Eye (tissue), 1 donor: ENCODE results near the gene ZNF618.

ENCODE experiments used
- DNase-seq: peaks from one replicate; pipeline ENCODE4 v3.0.0-alpha.2; 2015

Gene ZNF618

GRCh38 chr9:114003351-114003750, 127.2 kb downstream of the ZNF618 start:
- DNase-seq: no peak

GRCh38 chr9:114003758-114004157, 127.6 kb downstream of the ZNF618 start:
- no peak for DNase-seq

DNA sequence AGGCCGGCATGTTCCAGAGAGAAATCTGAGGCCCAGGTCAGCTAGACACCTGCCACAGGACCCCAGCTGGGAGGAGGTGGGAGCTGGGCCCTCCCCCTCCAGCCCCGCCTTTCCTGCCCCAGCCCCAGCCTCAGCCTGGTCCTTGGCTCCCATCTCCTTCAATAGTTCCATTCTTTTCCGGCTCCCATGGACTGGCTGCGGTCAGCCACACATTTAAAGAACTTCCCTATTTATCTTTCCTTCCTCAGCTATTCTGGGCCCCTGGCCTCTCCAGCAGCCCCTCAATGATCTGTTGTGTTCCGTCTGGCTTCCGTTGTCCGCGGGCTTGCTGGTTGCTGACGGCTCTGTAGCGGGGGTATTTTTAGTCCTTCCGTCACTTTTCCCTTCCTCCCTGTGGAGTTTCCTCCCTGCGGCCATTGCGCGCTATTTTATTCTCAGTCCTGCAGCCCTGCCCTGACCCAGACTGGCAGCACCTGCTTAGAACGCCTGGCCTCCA, 128.2 kb downstream of the ZNF618 start:
- no peak for DNase-seq

GRCh38 chr9:114005371-114006154, 129.5 kb downstream of the ZNF618 start:
- no peak for DNase-seq

DNA sequence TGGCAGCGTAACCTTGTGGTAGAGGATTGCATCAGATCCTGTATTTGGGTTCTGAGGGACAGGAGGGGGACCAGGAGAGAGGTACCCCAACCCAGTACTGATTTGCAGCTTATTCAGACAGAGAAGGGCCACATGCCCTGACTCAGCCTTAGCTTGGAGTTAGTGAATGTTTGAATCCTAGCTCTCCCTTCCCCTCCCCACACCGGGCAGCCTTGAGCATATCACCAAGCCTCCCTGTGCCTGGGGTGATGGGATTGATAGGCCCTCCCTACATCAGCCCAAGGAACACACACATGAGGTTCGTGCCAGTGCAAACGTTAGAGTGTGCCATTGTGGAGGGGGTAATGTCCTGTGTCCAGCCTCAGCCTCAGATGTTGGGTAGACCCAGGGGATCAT, 130.0 kb downstream of the ZNF618 start:
- no peak for DNase-seq

DNA sequence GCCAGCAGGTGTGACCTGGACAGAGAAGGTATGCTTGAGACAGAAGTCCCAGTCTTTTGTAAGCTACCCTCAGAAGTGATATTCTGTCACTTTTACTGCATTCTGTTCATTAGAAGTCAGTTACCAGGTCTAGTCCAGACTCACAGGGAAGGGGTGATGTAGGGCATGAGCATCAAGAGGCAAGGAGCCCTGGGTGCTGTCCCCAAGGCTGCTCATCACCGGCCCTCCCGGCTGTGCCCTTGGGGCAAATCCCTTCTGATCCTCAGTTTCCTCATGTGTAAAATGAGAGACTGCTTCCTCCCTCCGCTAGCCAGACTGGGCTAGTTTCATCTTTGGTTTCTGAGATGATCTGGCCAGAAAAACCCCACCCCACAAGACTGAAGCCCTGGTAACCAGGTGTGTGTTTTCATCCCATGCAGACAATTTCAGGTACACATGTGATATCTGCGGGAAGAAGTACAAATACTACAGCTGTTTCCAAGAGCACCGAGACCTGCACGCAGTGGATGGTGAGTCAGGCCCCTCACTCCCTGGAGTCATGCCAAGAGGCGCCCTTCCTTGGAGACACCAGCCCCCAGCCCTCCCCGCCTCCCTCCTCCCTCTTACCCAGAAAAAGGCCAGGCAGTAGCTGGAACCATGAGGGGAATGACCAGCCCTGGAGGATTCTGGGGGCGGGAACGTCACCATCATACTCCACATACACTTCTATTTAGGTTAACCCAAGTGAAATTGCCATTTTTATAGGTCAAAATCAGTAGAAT, 131.0 kb downstream of the ZNF618 start:
- no peak for DNase-seq

- no peak for DNase-seq
These were observed 132.0 kb downstream of the ZNF618 start for GRCh38 chr9:114007991-114008666.

DNA sequence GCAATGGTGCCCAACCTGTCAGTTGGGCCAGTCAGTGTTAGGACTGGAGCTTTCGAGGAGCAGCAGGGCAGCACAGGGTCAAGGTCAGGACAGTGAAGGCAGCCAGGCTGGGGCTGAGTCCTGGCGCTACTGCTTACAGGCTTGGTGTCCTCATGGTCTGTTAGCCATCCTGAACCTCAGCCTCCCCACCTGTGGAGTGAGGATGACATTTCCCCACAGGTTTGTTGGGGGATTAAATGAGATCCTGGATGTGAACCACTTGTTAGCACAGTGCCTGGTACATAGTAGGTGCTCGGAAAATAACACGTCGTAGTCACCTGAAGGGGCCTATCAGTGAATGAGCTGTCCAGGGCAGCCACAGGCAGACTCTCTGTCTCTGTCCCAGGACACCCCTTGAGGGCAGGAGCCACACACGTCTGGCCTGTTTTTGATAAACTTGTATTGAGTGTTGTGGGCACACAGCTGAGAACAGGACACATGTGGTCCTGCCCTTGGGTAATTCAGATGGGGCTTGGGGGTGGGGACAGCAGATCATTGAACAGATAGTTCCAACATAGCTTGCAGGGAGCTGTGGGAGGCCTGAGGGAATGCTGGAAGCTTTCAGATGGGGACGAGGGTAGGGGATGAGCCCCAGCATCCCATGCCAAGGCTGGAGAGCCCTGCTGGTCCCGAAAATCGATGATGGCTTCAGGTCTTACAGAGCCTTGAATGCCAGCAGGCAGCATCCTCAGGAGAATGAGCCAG, 132.7 kb downstream of the ZNF618 start:
- DNase-seq: no peak

- no peak for DNase-seq
These were observed 135.2 kb downstream of the ZNF618 start for GRCh38 chr9:114011313-114011712.

DNA sequence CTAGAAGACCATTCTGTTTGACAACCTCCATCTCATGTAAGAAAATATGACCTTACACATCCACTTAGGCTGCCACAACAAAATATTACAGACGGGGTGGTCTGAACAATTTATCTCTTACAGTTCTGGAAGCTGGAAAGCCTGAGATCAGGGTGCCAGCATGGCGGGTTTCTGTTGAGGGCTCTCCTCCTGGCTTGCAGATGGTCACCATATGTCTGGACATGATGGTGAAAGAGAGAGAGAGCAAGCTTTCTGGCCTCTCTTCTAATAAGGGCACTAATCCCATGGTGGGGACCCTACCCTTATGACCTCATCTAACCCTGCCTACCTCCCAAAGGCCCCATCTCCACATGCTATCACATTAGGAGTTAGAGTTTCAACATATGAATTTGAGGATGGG, 136.0 kb downstream of the ZNF618 start:
- DNase-seq: no peak

DNA sequence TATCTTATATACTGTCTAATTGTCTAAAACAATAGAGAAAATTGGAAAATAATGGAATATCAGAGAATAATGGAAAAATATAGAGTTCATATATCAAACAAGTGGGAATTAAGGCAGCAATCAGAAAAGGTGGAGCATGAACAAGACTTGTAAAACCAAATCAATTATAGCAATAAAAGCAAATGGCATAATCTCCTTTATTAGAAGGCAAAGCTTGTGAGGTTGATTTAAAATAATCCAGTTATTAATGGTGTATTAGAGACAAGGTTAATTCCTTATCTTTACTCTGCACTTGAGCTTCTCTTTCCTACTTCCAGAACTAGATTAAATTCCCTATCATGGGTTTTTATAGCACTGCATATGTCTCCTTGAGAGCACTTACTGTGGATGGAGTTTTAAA, 137.9 kb downstream of the ZNF618 start:
- no peak for DNase-seq

DNA sequence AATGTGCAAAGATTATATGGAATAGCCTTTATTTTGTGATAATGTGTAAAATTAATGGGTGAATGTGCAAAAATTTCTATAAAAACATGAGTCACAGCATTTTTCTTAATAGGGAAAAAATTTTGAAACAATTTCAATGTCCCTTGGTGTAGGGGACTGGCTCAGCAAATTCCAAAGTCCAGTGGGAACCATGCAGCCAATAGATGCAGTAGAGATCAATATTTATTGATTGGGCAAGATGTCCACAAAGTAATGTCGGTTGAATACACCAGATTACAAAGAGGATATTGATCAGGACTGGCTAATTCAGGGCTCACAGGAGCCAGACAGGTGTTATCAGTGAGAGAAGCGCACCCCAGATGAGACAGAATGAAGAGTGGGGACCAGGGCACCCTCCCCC, 139.5 kb downstream of the ZNF618 start:
- no peak for DNase-seq

GRCh38 chr9:114016101-114016500, 140.0 kb downstream of the ZNF618 start:
- no peak for DNase-seq

GRCh38 chr9:114016629-114017423, 140.7 kb downstream of the ZNF618 start:
- no peak for DNase-seq

DNA sequence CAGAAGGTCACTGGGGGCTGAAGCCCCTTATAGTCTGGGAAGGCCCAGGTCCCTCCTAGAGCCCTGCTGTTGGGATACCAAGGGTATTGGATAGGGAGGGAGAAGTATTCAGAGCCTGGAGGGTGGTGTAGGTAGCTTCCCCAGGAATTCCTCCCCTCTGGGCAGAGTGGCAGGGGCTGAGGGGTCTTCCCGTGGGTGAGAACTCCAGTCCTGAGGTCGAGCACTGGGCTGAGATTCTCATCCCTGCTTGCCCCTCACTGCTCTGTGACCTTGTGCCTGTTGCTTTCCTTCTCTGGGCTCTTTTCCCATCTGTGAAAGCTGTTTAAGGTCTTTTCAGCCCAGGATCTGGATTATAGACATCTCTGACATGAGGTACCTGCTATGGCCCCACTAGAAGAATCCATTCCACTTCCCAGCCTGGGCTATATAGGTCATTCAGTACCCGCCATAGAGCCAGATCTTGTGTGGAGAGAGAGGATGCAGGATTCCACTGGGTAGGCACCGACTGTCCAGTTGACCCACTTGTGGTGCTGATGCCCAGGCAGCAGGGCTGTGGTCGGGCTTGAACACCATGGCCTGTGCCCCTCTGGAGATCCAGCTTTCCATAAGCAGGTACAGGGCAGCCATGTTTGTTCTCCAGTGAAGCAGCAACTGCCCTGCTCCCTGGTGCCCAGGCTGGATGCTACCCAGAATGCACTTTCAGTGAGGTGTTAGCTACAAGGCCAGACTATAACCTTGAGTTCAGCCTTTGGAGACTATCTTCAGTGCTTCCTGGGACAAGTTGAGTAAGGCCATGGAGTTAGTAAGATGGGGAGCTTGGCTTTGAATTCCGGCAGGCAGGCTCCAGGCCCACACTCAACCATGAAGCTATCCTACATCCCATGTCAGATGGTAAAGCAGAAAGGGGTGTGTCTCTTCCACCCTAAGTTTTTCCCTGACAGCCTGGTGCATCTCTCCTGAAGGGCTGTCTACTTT, 141.9 kb downstream of the ZNF618 start:
- DNase-seq: no peak

- DNase-seq: no peak
These were observed 145.5 kb downstream of the ZNF618 start for GRCh38 chr9:114021578-114021977.

GRCh38 chr9:114023961-114024360, 147.9 kb downstream of the ZNF618 start:
- DNase-seq: peak; percentile 8

- DNase-seq: no peak
These were observed 149.2 kb downstream of the ZNF618 start for GRCh38 chr9:114025196-114025753.

DNA sequence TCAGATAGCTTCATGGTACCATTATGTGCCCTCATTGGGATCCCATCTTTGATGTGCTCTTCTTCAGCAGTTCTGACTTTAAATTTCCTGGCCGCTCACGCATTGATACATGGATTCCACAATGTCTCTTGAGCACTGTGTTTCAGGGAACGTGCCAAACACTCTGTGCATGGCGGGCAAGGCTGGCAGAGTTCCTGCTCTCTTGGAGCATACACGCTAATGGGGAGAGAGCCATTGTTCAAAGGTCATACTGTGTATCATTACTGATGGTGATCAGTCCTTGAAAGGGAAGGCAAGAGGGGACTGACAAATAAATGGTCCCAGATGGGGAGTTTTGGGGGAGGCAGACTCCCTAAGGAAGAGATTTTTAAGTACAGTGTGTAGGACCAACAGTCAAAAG, 149.7 kb downstream of the ZNF618 start:
- DNase-seq: no peak

GRCh38 chr9:114026335-114026734, 150.2 kb downstream of the ZNF618 start:
- no peak for DNase-seq
